C4-2B (cell line): Measurements from ENCODE around the gene LHX3.
A peak's percentile ranks its signal among the peaks of the same experiment; 100 is the strongest.

Source experiments
- H3K27ac ChIP-seq: fragments of 450-650 bp; 2 replicates; pipeline ENCODE4 v1.5.1; 2017
- ZFX ChIP-seq: fragments of 450-650 bp; IDR thresholded peaks from 2 replicates; pipeline ENCODE4 v1.6.1; 2017
- TF ChIP-seq, protein P1 (sequence below): fragments of 450-650 bp; conservative IDR thresholded peaks from 2 replicates; pipeline ENCODE4 v1.5.1; 2017; ENCODE audit warnings: mild to moderate bottlenecking

Gene LHX3

GRCh38 chr9:136229096-136230065, 24.5 kb upstream of the LHX3 start:
- no peak overlapping the region for H3K27ac ChIP-seq
- TF ChIP-seq ZFX, result no peak
- TF ChIP-seq, protein P1, sequence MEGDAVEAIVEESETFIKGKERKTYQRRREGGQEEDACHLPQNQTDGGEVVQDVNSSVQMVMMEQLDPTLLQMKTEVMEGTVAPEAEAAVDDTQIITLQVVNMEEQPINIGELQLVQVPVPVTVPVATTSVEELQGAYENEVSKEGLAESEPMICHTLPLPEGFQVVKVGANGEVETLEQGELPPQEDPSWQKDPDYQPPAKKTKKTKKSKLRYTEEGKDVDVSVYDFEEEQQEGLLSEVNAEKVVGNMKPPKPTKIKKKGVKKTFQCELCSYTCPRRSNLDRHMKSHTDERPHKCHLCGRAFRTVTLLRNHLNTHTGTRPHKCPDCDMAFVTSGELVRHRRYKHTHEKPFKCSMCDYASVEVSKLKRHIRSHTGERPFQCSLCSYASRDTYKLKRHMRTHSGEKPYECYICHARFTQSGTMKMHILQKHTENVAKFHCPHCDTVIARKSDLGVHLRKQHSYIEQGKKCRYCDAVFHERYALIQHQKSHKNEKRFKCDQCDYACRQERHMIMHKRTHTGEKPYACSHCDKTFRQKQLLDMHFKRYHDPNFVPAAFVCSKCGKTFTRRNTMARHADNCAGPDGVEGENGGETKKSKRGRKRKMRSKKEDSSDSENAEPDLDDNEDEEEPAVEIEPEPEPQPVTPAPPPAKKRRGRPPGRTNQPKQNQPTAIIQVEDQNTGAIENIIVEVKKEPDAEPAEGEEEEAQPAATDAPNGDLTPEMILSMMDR, result no peak

- no peak overlapping the region for H3K27ac ChIP-seq
- TF ChIP-seq, protein P1, result no peak
- TF ChIP-seq ZFX, result no peak
These were observed 23.4 kb upstream of the LHX3 start for GRCh38 chr9:136228107-136228875.

DNA sequence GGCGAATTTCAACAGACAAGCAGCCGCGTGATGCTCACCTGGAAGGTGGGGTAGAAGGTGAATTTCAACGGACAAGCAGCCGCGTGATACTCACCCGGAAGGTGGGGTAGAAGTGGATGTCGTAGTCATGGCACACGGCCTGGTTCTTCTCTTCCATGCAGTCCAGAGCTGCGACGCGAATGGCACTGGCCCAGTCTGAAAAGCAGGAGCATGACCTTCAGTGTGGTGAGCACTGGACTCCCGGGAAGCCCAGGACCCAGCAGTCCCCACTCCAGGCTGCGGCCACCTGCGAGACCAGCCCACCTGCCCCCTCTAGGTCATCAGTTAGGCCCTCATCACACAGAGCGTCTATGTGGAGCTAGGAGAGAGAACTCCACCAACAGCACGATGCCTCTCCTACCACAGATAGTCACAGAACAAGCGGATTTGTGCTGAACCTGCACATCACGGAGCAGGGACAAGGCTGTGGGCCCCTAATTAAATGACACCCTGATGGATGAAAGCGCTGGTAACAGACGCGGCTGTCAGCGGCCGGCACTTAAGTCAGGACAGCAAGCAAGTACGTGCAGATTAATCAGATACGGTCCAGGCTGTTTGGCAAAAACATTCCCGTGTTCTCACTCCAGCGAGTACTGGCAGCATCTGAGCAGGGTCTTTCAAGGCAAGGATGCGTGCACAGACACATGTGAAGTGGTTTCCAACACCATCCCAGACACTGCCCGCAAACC, 21.9 kb upstream of the LHX3 start:
- no peak overlapping the region for H3K27ac ChIP-seq

DNA sequence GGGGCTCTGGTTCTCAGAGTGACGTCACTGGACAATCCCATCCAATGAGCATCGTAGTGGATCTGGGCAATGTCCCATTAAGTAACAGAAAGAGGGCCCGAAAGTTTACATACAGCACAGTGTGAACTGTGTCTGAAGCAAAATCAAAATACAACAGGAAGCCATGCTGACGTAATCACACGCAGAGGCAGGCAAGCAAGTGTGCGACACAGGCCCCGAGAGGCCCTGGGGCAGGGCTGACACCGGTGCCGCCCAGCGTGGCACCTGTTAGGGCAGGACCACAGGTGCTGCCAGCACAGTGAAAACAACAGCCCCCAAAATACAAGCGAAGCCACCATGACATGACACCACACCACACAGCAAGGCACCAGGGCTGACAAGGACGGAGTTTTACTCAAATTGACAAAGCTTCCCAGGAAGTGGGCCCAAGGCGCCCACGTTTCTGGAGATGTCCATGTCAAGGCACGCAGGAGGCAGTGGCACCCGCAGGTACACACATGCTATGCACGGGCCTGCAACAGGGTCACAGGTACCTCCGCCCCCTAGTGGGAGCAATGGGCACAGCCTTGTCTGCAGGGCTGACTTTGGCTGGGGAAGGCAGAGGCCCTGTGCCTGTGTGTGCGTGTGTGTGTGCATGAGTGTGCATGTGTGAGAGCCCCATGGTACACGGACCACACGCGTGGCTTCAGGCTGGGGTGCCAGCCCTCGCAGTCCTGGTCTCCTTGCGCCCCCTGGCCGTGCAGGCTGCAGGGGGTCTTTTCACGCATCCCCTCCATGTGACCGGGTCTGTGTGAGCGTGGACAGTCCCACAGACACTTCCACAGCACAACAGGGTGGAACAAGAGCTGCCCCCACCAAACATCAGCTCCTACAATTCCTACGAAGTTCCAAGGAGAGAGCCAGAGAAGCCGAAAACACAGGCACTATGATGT, 21.1 kb upstream of the LHX3 start:
- no peak overlapping the region for H3K27ac ChIP-seq
- TF ChIP-seq, protein P1, result peak; percentile 97
- no peak for TF ChIP-seq ZFX

More for the DNA sequence above, 21.9 kb upstream of the LHX3 start:
- TF ChIP-seq, protein P1, result no peak
- TF ChIP-seq ZFX, result no peak

GRCh38 chr9:136225366-136225747, 20.4 kb upstream of the LHX3 start:
- no peak overlapping the region for H3K27ac ChIP-seq
- TF ChIP-seq, protein P1, result no peak
- no peak for TF ChIP-seq ZFX

- TF ChIP-seq, protein P1, result no peak
- no peak for TF ChIP-seq ZFX
- H3K27ac ChIP-seq, result no peak overlapping the region
These were observed 19.1 kb upstream of the LHX3 start for GRCh38 chr9:136223871-136224640.
